NCI-H1694 (cell line): ENCODE data around the gene ANKMY2.
"Not testable (repeated sequence)": the region's sequence is repeated elsewhere in the genome, so short reads cannot be mapped to it uniquely, and the experiment has no call there.

Experiments used
- DNase-seq: peaks from one replicate; lab custom pipeline; 2025; lab: John Stamatoyannopoulos, UW

The ANKMY2 gene

GRCh38 chr7:16645593-16646471, at the start of gene ANKMY2, which contains the start of gene BZW2:
ANKMY2 (minus strand) TSS chr7:16645754; CDS start chr7:16645573, 181 bp downstream.
BZW2 (plus strand) TSS chr7:16646181; CDS start chr7:16665444, 19,263 bp downstream.
- peak; percentile 81 for DNase-seq

GRCh38 chr7:16694806-16695205, 49.3 kb upstream of the ANKMY2 start:
- no peak for DNase-seq

GRCh38 chr7:16693601-16694318, 48.2 kb upstream of the ANKMY2 start:
- DNase-seq, result no peak

GRCh38 chr7:16691241-16691640, 45.7 kb upstream of the ANKMY2 start:
- DNase-seq, result no peak

GRCh38 chr7:16688249-16688648, 42.7 kb upstream of the ANKMY2 start:
- no peak for DNase-seq

- no peak for DNase-seq
Measured at GRCh38 chr7:16685535-16685934, 40.0 kb upstream of the ANKMY2 start.

- no peak for DNase-seq
Measured at GRCh38 chr7:16684935-16685334, 39.4 kb upstream of the ANKMY2 start.

- not testable (repeated sequence) for DNase-seq
Measured at GRCh38 chr7:16678645-16679566, 33.4 kb upstream of the ANKMY2 start.

- no peak for DNase-seq
Measured at GRCh38 chr7:16677978-16678494, 32.5 kb upstream of the ANKMY2 start.

GRCh38 chr7:16675277-16675676, 29.7 kb upstream of the ANKMY2 start:
- DNase-seq, result no peak

- DNase-seq, result no peak
Measured at GRCh38 chr7:16671811-16672210, 26.3 kb upstream of the ANKMY2 start.

- no peak for DNase-seq
Measured at GRCh38 chr7:16670731-16671344, 25.3 kb upstream of the ANKMY2 start.

- DNase-seq, result no peak
Measured at GRCh38 chr7:16670021-16670420, 24.5 kb upstream of the ANKMY2 start.

- no peak for DNase-seq
Measured at GRCh38 chr7:16669581-16669980, 24.0 kb upstream of the ANKMY2 start.

- no peak for DNase-seq
Measured at GRCh38 chr7:16668978-16669377, 23.4 kb upstream of the ANKMY2 start.

- DNase-seq, result no peak
Measured at GRCh38 chr7:16668049-16668858, 22.7 kb upstream of the ANKMY2 start.

- DNase-seq, result no peak
Measured at GRCh38 chr7:16667355-16667754, 21.8 kb upstream of the ANKMY2 start.

GRCh38 chr7:16661924-16662323, 16.4 kb upstream of the ANKMY2 start:
- no peak for DNase-seq

GRCh38 chr7:16660702-16661464, 15.3 kb upstream of the ANKMY2 start:
- DNase-seq, result no peak
